Measurements from ENCODE around the gene CD86.
"Not testable (repeated sequence)": the region's sequence is repeated elsewhere in the genome, so short reads cannot be mapped to it uniquely, and the experiment has no call there.

The CD86 gene

GRCh38 chr3:122151480-122151879 lies 96.3 kb downstream of the CD86 start:
- DNase-seq (ENCODE audit: low read depth in 2 of 2) = no peak

GRCh38 chr3:122164983-122165382 lies 109.8 kb downstream of the CD86 start:
- not testable (repeated sequence) for DNase-seq (ENCODE audit: low read depth in 2 of 2)

GRCh38 chr3:122167630-122168029 lies 112.5 kb downstream of the CD86 start:
- no peak for DNase-seq (ENCODE audit: low read depth in 2 of 2)

GRCh38 chr3:122168044-122168443 lies 112.9 kb downstream of the CD86 start:
- no peak for DNase-seq (ENCODE audit: low read depth in 2 of 2)

GRCh38 chr3:122169911-122170310 lies 114.7 kb downstream of the CD86 start:
- no peak for DNase-seq (ENCODE audit: low read depth in 2 of 2)

Measured in stimulated activated CD4-positive, alpha-beta T cell treated with anti-CD3 and anti-CD28 coated beads, Interleukin-1b, Interleukin-23, amount 100 ng/mL, for 4 hours (primary cell).